Liver (tissue), 3 donors: ENCODE measurements around the gene GMPR.

Experiments used
- FOXA1 ChIP-seq: IDR thresholded peaks from 2 replicates; pipeline ENCODE4 v1.6.1; 2016; ENCODE audit warnings: antibody characterized with exemption
- NR2F2 ChIP-seq: IDR thresholded peaks from 2 replicates; pipeline ENCODE4 v1.6.1; 2016; ENCODE audit warnings: antibody characterized with exemption
- TF ChIP-seq, protein P1 (sequence below): fragments of 150-350 bp; IDR thresholded peaks from 2 replicates; pipeline ENCODE4 v1.5.1; 2017; ENCODE audit warnings: improper control_type of control experiment, low read depth, low read length; ENCODE audit not compliant: missing input control
- TF ChIP-seq, protein P2 (sequence below): IDR thresholded peaks from 2 replicates; pipeline ENCODE4 v1.6.1; 2016; ENCODE audit warnings: antibody characterized with exemption
- donor health status: healthy.
- donor health status: healthy.

DNA sequence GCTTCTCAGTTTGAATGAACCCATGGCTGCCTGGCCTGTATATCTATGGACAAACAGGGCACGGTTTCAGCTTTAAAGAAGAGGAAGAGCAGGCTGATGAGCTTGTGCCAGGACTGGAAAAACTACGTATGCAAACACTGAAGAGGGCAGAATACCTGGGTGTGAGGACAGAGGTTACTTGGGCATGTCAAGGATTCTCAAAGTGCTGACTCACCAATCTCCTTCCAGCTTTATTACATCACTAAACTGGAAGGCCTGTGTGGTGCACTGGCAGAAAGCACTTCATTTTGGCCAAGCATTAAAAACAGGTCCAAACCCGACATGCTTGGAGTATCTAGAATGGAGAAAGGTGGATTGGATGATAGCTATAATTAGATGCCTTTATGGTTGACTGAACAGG is 95.2 kb downstream of the GMPR start:
- TF ChIP-seq, protein P1, sequence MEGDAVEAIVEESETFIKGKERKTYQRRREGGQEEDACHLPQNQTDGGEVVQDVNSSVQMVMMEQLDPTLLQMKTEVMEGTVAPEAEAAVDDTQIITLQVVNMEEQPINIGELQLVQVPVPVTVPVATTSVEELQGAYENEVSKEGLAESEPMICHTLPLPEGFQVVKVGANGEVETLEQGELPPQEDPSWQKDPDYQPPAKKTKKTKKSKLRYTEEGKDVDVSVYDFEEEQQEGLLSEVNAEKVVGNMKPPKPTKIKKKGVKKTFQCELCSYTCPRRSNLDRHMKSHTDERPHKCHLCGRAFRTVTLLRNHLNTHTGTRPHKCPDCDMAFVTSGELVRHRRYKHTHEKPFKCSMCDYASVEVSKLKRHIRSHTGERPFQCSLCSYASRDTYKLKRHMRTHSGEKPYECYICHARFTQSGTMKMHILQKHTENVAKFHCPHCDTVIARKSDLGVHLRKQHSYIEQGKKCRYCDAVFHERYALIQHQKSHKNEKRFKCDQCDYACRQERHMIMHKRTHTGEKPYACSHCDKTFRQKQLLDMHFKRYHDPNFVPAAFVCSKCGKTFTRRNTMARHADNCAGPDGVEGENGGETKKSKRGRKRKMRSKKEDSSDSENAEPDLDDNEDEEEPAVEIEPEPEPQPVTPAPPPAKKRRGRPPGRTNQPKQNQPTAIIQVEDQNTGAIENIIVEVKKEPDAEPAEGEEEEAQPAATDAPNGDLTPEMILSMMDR = no peak
- TF ChIP-seq NR2F2 = no peak
- no peak for TF ChIP-seq FOXA1
- TF ChIP-seq, protein P2, sequence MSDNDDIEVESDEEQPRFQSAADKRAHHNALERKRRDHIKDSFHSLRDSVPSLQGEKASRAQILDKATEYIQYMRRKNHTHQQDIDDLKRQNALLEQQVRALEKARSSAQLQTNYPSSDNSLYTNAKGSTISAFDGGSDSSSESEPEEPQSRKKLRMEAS = no peak
